SK-N-SH (cell line): ENCODE measurements around the gene TMEM120B. TPM values are rescaled to one million over a fixed set of nuclear protein-coding genes. Genes with fewer than 3 reads are reported as not detected.

ENCODE experiments used
- CTCF ChIA-PET: fragments of 300-600, 350-600 bp; formaldehyde crosslinking; extraction: SDS; loops from one replicate; lab custom pipeline; 2021; lab: Yijun Ruan, JAX
- POLR2A ChIA-PET: fragments of 350-600 bp; sonication (Branson Sonifier 250); formaldehyde crosslinking; extraction: SDS; loops from one replicate; lab custom pipeline; 2020; ENCODE audit warnings: antibody characterized with exemption, inconsistent platforms; lab: Yijun Ruan, JAX
- DNase-seq: peaks from one replicate; pipeline ENCODE4 v3.0.0; 2012
- H2AFZ ChIP-seq: fragments of 200-600 bp; sonication (generic); 2 replicates; pipeline ENCODE4 v1.8.1; 2016; ENCODE audit warnings: antibody characterized with exemption, mild to moderate bottlenecking, low read depth
- H3F3A ChIP-seq: fragments of 200-600 bp; sonication (generic); replicated peaks from 2 replicates; pipeline ENCODE3; 2016; ENCODE audit warnings: antibody characterized with exemption, mild to moderate bottlenecking; ENCODE audit not compliant: insufficient read depth
- H3K27ac ChIP-seq, 2 experiments: fragments of 200-500 bp in 1 of 2; fragments of 200-600 bp in 1 of 2; sonication (Bioruptor generic) in 1 of 2; sonication (generic), shearing (Covaris generic) in 1 of 2; 2 replicates each; pipeline versions ENCODE4 v1.5.1 to v1.6.1; 2014 to 2016; ENCODE audit warnings: low read depth in 2 of 2, inconsistent platforms in 1 of 2, low read length in 1 of 2, mild to moderate bottlenecking in 1 of 2, mixed read lengths in 1 of 2
- H3K27me3 ChIP-seq: fragments of 200-600 bp; sonication (generic), shearing (Covaris generic); 2 replicates; pipeline ENCODE4 v1.6.1; 2016; ENCODE audit warnings: mixed run types; ENCODE audit not compliant: insufficient read depth
- H3K36me3 ChIP-seq, 2 experiments: fragments of 200-500 bp in 1 of 2; fragments of 200-600 bp in 1 of 2; sonication (Bioruptor generic) in 1 of 2; sonication (generic) in 1 of 2; replicated peaks in 1 of 2; 2 replicates each; pipeline versions ENCODE3 to v1.5.1; 2014 to 2016; ENCODE audit warnings: low read length in 1 of 2, mild to moderate bottlenecking in 1 of 2; ENCODE audit not compliant: insufficient read depth in 2 of 2, control insufficient read depth in 1 of 2
- H3K4me1 ChIP-seq, 2 experiments: fragments of 200-500 bp in 1 of 2; fragments of 200-600 bp in 1 of 2; sonication (Bioruptor generic) in 1 of 2; sonication (generic), shearing (Covaris generic) in 1 of 2; 2 replicates each; pipeline versions ENCODE4 v1.5.1 to v1.6.1; 2014 to 2016; ENCODE audit warnings: low read depth in 1 of 2, low read length in 1 of 2, mixed run types in 1 of 2; ENCODE audit not compliant: insufficient read depth in 2 of 2, control insufficient read depth in 1 of 2
- H3K4me2 ChIP-seq: fragments of 200-600 bp; sonication (generic), shearing (Covaris generic); 2 replicates; pipeline ENCODE4 v1.6.1; 2017; ENCODE audit warnings: mixed run types
- H3K4me3 ChIP-seq, 2 experiments: fragments of 200-500 bp in 1 of 2; fragments of 200-600 bp in 1 of 2; sonication (Bioruptor generic) in 1 of 2; sonication (generic), shearing (Covaris generic) in 1 of 2; 2 replicates each; pipeline versions ENCODE4 v1.5.1 to v1.8.1; 2014 to 2016; ENCODE audit warnings: low read depth in 2 of 2, inconsistent platforms in 1 of 2, low read length in 1 of 2, mild to moderate bottlenecking in 1 of 2, mixed read lengths in 1 of 2, moderate library complexity in 1 of 2
- H3K79me2 ChIP-seq: fragments of 200-600 bp; sonication (generic); 2 replicates; pipeline ENCODE4 v1.8.1; 2017; ENCODE audit warnings: mild to moderate bottlenecking; ENCODE audit not compliant: insufficient read depth
- H3K9ac ChIP-seq: fragments of 200-600 bp; sonication (generic); 2 replicates; pipeline ENCODE4 v1.6.1; 2017; ENCODE audit warnings: mixed run types
- H3K9me2 ChIP-seq: fragments of 200-600 bp; sonication (generic); 2 replicates; pipeline ENCODE4 v1.6.1; 2017; ENCODE audit warnings: mixed run types
- H3K9me3 ChIP-seq: fragments of 200-600 bp; sonication (generic); 2 replicates; pipeline ENCODE4 v1.6.1; 2017; ENCODE audit warnings: mixed run types, mild to moderate bottlenecking, moderate library complexity
- H4K20me1 ChIP-seq: fragments of 200-600 bp; sonication (generic); 2 replicates; pipeline ENCODE4 v1.6.1; 2017; ENCODE audit warnings: mild to moderate bottlenecking, mixed run types; ENCODE audit not compliant: insufficient read depth
- EZH2phosphoT487 ChIP-seq: fragments of 200-600 bp; sonication (generic); IDR thresholded peaks from 2 replicates; pipeline ENCODE4 v1.6.1; 2017; ENCODE audit warnings: low read depth, mixed run types, mild to moderate bottlenecking, antibody characterized with exemption, moderate library complexity, borderline replicate concordance
- FOXM1 ChIP-seq: IDR thresholded peaks from 2 replicates; pipeline ENCODE4 v1.4.0; 2012; ENCODE audit warnings: low read depth, mild to moderate bottlenecking
- GABPA ChIP-seq: IDR thresholded peaks from 2 replicates; pipeline ENCODE4 v1.4.0; 2012; ENCODE audit warnings: low read depth, mild to moderate bottlenecking
- JUND ChIP-seq: IDR thresholded peaks from 2 replicates; pipeline ENCODE4 v1.4.0; 2012
- NFIC ChIP-seq: IDR thresholded peaks from 2 replicates; pipeline ENCODE4 v1.4.0; 2012; ENCODE audit warnings: borderline replicate concordance
- POLR2AphosphoS5 ChIP-seq: IDR thresholded peaks from 2 replicates; pipeline ENCODE4 v1.6.1; 2012; ENCODE audit warnings: low read depth, low read length
- RCOR1 ChIP-seq: fragments of 150-350 bp; IDR thresholded peaks from 2 replicates; pipeline ENCODE4 v1.6.1; 2017; ENCODE audit warnings: antibody characterized with exemption, low read length
- TCF12 ChIP-seq: IDR thresholded peaks from 2 replicates; pipeline ENCODE4 v1.4.0; 2012
- WGBS: methylation state at CpG from one replicate; pipeline ENCODE4 v1.1.6; 2017; ENCODE audit warnings: low lambda C conversion rate; 5-methylcytosine and 5-hydroxymethylcytosine counted together
- polyA plus RNA-seq, 3 experiments: library from polyadenylated mRNA; depleted of rRNA; stranded (reverse); fragments of >200 nt; gene quantifications; 2 replicates each; pipeline ENCODE4 v1.2.3, GENCODE V29; 2012
- TF ChIP-seq, protein P1 (sequence below): fragments of 200-600 bp; sonication (generic); IDR thresholded peaks from 2 replicates; pipeline ENCODE4 v1.6.1; 2017; ENCODE audit warnings: antibody characterized with exemption, mild to moderate bottlenecking, moderate library complexity
- TF ChIP-seq, protein P2 (sequence below): fragments of 150-350 bp; IDR thresholded peaks from 2 replicates; pipeline ENCODE4 v1.6.1; 2017; ENCODE audit warnings: antibody characterized with exemption, low read length, low read depth, borderline replicate concordance

TMEM120B gene
- polyA plus RNA-seq, 1 of the 3 experiments (the other 2 are of a cell fraction): 15.4 TPM

DNA sequence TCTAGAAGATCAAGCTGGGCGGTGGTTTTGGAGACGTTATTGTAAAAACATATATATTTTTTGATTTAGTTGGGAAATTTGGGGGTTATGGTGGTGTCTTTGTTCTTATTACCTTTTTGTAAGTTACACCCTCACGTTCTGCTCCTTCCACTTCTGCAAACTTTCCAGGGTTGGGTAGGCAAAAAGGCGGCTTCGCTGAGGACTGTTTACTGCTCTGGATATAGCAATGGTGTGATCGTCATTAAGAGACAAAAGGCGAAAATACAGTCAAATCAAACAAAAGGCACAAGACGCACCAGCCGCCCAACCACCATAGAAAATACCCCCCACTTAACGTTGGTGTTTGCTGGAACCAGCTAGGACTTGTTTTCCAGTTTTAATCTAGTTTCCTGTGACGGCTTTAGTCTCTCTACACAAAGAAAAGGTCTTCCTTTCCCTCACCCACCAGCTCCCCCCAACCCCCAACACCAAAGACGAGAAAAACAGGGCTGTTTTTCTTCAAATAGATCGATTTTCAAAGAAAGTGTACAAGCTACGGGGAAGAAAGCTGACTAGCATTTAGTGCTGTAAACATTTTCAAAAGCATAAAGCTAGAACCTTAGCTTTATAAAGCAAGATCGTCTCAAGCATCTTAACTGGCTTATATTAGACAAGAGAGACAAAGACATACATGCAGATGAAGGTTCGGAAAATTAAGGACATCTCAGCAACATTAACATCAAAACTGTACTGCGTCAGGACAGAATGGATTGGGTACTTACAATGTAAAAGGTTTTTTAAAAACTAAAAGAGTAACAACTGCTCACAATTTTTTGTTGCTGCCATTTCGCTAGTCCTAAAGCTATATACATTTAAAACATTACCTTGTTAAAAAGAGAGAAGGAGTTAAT lies 89.3 kb downstream of the TMEM120B start:
- H3K4me3 ChIP-seq: peak overlapping the region; percentile 70 to 73
- peaks cover 72% of the 10 kb centered on the region for H3K79me2 ChIP-seq
- CTCF ChIA-PET: interaction anchor here (0.7 to 18.3 kb wide), 6 partner anchors 7 to 86 kb away, joined by 3 to 675 read pairs (median 10); partner anchors contain the start of genes PSMD9, RHOF and SETD1B
- peak overlapping the region; percentile 77 for H3K4me2 ChIP-seq
- no peaks in the 10 kb centered on the region for H3K27me3 ChIP-seq
- no peaks in the 10 kb centered on the region for H3K9me3 ChIP-seq
- TF ChIP-seq POLR2AphosphoS5: peak; percentile 50; the same call in 1 of the 2 replicates
- TF ChIP-seq EZH2phosphoT487: no peak
- TF ChIP-seq, all 33 proteins: peak for 1
- Histone ChIP-seq H4K20me1 (peaks cover 8% of the 10 kb centered on the region), H3K27ac (peak overlapping the region; percentile 98 to 99), H3K9ac (peak overlapping the region; percentile 88), H3K36me3 (peaks cover 7% of the 10 kb centered on the region in 2 experiments), H3K4me1 (peaks cover 26 to 39% of the 10 kb centered on the region in 2 experiments), H3F3A (peaks cover 41% of the 10 kb centered on the region), H2AFZ (no peak overlapping the region), H3K9me2 (no peaks in the 10 kb centered on the region)
- WGBS: 4% methylated on average over 18 of the region's 18 CpGs
- DNase-seq: no peak
- POLR2A ChIA-PET: interaction anchor here (1.2 to 3.4 kb wide), 3 partner anchors 9 to 87 kb away, joined by 3 to 30 read pairs (median 3); partner anchors contain the start of gene PSMD9

DNA sequence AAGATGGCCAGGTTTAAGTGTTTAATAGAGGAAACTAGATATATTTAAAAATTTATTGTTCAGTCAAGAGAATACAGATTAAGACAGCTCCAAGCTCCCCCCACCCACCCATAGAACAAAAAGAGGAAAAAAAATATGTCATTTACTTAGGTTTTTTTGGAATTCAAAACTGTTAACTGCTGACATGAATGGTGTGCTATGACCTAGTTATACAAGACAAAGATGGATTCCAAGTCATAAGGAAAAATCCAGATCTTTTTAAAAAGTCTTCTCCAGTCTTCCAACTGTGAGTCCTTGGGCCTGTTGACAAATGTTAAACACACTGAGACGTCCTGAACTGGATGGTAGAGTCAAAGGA lies 89.9 kb downstream of the TMEM120B start:
- H3K9ac ChIP-seq: peak overlapping the region; percentile 88
- no peaks in the 10 kb centered on the region for H3K9me2 ChIP-seq
- no peaks in the 10 kb centered on the region for H3K9me3 ChIP-seq
- TF ChIP-seq GABPA (no peak), NFIC (no peak), JUND (0 out of 2 replicates have a peak, but pooled peaks have one; percentile 1)
- H3K36me3 ChIP-seq: peaks cover 7 to 11% of the 10 kb centered on the region in 2 experiments
- CTCF ChIA-PET: interaction anchor here (0.7 to 18.3 kb wide), 7 partner anchors 7 to 249 kb away, joined by 3 to 675 read pairs (median 4); partner anchors contain the start of genes PSMD9, RHOF and SETD1B
- peak overlapping the region; percentile 70 to 73 for H3K4me3 ChIP-seq
- H4K20me1 ChIP-seq: peaks cover 8% of the 10 kb centered on the region
- peaks cover 24 to 36% of the 10 kb centered on the region in 2 experiments for H3K4me1 ChIP-seq
- H3K79me2 ChIP-seq: peaks cover 72% of the 10 kb centered on the region
- POLR2A ChIA-PET: interaction anchor here (0.6 to 3.4 kb wide), 4 partner anchors 9 to 221 kb away, joined by 3 to 30 read pairs (median 4); partner anchors contain the start of gene PSMD9
- DNase-seq: no peak
- H3K27me3 ChIP-seq: no peaks in the 10 kb centered on the region
- no peak overlapping the region for H2AFZ ChIP-seq
- 0% methylated on average over 1 of the region's 1 CpG for WGBS
- H3K27ac ChIP-seq: peak overlapping the region; percentile 98 to 99
- H3K4me2 ChIP-seq: peak overlapping the region; percentile 77
- H3F3A ChIP-seq: peaks cover 39% of the 10 kb centered on the region

DNA sequence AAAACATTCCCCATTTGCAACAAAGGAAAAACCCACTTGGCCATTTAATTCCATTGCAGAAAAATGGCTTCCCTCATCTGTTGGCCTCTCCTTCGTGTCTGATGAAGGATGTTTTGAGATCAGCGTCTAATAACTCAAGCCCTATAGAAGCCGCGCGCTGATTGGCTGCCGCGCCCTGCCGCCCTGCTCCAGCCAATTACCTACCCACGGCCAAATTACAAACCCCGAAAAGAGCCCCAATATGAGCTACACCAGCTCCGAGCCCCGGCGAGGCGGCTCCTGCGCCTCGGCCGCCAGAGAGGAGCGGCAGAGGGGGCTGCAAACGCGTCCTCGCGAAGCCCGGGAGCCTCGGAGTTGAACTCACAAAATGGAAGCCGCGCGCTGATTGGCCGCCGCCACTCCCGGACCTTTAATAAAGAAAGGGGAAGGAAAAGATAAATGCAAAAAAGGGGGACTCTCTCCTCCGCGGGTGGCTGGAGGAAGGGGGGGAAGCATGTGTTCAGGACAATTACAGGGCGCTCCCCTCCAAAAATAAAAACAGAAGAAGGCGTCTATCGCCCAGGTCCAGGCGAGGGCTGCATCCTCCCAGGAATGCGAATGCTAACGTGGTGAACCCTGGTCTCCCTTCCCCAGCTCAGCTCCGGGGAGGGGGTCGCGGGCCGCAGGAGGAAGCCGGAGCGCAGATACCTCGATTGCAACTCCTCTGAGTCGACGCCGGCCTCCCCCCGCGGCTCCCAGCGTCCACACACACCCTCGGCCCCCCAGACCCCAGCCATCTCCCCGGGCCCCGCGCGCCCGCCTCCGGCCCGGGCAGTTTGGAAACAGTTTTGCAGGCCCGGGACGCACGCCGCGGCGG lies 90.5 kb downstream of the TMEM120B start:
- Histone ChIP-seq H4K20me1 (peaks cover 8% of the 10 kb centered on the region), H3K36me3 (peaks cover 11 to 12% of the 10 kb centered on the region in 2 experiments), H3K9me3 (no peaks in the 10 kb centered on the region), H3K27ac (peak overlapping the region; percentile 98 to 99), H3K9ac (peak overlapping the region; percentile 88), H2AFZ (peak overlapping the region; percentile 82; the same call in 1 of the 2 replicates), H3K4me2 (peak overlapping the region; percentile 77), H3K9me2 (no peaks in the 10 kb centered on the region), H3K4me3 (peak overlapping the region; percentile 70 to 73), H3F3A (peaks cover 33% of the 10 kb centered on the region), H3K79me2 (peaks cover 72% of the 10 kb centered on the region), H3K27me3 (no peaks in the 10 kb centered on the region), H3K4me1 (peaks cover 18 to 30% of the 10 kb centered on the region in 2 experiments)
- 1% methylated on average over 45 of the region's 65 CpGs for WGBS
- CTCF ChIA-PET: interaction anchor here (0.7 to 18.3 kb wide), 5 partner anchors 9 to 249 kb away, joined by 3 to 675 read pairs (median 12); partner anchors contain the start of genes PSMD9 and RHOF
- POLR2A ChIA-PET: interaction anchor here (0.6 to 3.4 kb wide), 6 partner anchors 8 to 221 kb away, joined by 3 to 30 read pairs (median 4); partner anchors contain the start of gene PSMD9
- DNase-seq: peak; percentile 88
- TF ChIP-seq TCF12 (peak; percentile 21; the same call in 1 of the 2 replicates), JUND (0 out of 2 replicates have a peak, but pooled peaks have one; percentile 0), RCOR1 (no peak), FOXM1 (no peak)
- TF ChIP-seq, protein P1, sequence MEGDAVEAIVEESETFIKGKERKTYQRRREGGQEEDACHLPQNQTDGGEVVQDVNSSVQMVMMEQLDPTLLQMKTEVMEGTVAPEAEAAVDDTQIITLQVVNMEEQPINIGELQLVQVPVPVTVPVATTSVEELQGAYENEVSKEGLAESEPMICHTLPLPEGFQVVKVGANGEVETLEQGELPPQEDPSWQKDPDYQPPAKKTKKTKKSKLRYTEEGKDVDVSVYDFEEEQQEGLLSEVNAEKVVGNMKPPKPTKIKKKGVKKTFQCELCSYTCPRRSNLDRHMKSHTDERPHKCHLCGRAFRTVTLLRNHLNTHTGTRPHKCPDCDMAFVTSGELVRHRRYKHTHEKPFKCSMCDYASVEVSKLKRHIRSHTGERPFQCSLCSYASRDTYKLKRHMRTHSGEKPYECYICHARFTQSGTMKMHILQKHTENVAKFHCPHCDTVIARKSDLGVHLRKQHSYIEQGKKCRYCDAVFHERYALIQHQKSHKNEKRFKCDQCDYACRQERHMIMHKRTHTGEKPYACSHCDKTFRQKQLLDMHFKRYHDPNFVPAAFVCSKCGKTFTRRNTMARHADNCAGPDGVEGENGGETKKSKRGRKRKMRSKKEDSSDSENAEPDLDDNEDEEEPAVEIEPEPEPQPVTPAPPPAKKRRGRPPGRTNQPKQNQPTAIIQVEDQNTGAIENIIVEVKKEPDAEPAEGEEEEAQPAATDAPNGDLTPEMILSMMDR: no peak
- TF ChIP-seq, protein P2, sequence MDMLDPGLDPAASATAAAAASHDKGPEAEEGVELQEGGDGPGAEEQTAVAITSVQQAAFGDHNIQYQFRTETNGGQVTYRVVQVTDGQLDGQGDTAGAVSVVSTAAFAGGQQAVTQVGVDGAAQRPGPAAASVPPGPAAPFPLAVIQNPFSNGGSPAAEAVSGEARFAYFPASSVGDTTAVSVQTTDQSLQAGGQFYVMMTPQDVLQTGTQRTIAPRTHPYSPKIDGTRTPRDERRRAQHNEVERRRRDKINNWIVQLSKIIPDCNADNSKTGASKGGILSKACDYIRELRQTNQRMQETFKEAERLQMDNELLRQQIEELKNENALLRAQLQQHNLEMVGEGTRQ: no peak
